NCI-H1930 (cell line): ENCODE measurements around the gene CCDC188.

Source experiments
- DNase-seq, 2 experiments: peaks; one replicate each; lab custom pipeline; 2025; lab: John Stamatoyannopoulos, UW

Gene CCDC188

GRCh38 chr22:20150381-20151275, at the start of gene CCDC188:
Gene CCDC188, minus strand, starts transcription at chr22:20151055. Its CDS starts 69 bp downstream, at chr22:20150986.
- DNase-seq: no peak

GRCh38 chr22:20199906-20200305, 49.1 kb upstream of the CCDC188 start:
- no peak for DNase-seq

GRCh38 chr22:20199413-20199842, 48.6 kb upstream of the CCDC188 start:
- no peak for DNase-seq

- DNase-seq: no peak
These were observed 47.9 kb upstream of the CCDC188 start for GRCh38 chr22:20198557-20199319.

GRCh38 chr22:20197407-20198030, 46.7 kb upstream of the CCDC188 start:
- no peak for DNase-seq

- no peak for DNase-seq
These were observed 45.4 kb upstream of the CCDC188 start for GRCh38 chr22:20196094-20196842.

GRCh38 chr22:20194681-20195593, 44.1 kb upstream of the CCDC188 start:
- DNase-seq: no peak

- no peak for DNase-seq
These were observed 43.1 kb upstream of the CCDC188 start for GRCh38 chr22:20193761-20194494.

- DNase-seq: no peak
These were observed 42.3 kb upstream of the CCDC188 start for GRCh38 chr22:20192972-20193760.

- DNase-seq: no peak
These were observed 41.6 kb upstream of the CCDC188 start for GRCh38 chr22:20192293-20192971.

- no peak for DNase-seq
These were observed 40.9 kb upstream of the CCDC188 start for GRCh38 chr22:20191803-20192202.

GRCh38 chr22:20191000-20191515, 40.2 kb upstream of the CCDC188 start:
- no peak for DNase-seq

GRCh38 chr22:20188567-20188877, 37.7 kb upstream of the CCDC188 start:
- no peak for DNase-seq

GRCh38 chr22:20187777-20188566, 37.1 kb upstream of the CCDC188 start:
- DNase-seq: no peak

- DNase-seq: no peak
These were observed 36.2 kb upstream of the CCDC188 start for GRCh38 chr22:20186871-20187546.

- DNase-seq: no peak
These were observed 35.5 kb upstream of the CCDC188 start for GRCh38 chr22:20186183-20186870.

- no peak for DNase-seq
These were observed 34.9 kb upstream of the CCDC188 start for GRCh38 chr22:20185750-20186149.
